DOHH2 (cell line): ENCODE measurements around the gene CCDC85C.

Experiments
- H3F3A ChIP-seq: fragments of 200-600 bp; sonication (generic), shearing (Covaris generic); 2 replicates; pipeline ENCODE4 v1.6.0; 2016; ENCODE audit warnings: antibody characterized with exemption, mild to moderate bottlenecking; ENCODE audit not compliant: control insufficient read depth, insufficient read depth
- H3K27ac ChIP-seq: fragments of 200-600 bp; sonication (generic); 2 replicates; pipeline ENCODE4 v1.5.1; 2014; ENCODE audit warnings: low read depth, mild to moderate bottlenecking, low read length, moderate library complexity
- H3K27me3 ChIP-seq: fragments of 200-600 bp; sonication (generic); 2 replicates; pipeline ENCODE4 v1.6.1; 2014; ENCODE audit warnings: mild to moderate bottlenecking, low read length, mixed read lengths; ENCODE audit not compliant: control insufficient read depth
- H3K36me3 ChIP-seq: fragments of 200-600 bp; sonication (generic); 2 replicates; pipeline ENCODE4 v1.6.1; 2014; ENCODE audit warnings: mild to moderate bottlenecking, low read length, moderate library complexity, mixed read lengths; ENCODE audit not compliant: control insufficient read depth
- H3K4me1 ChIP-seq: fragments of 200-600 bp; sonication (generic); 2 replicates; pipeline ENCODE4 v1.6.1; 2014; ENCODE audit warnings: mild to moderate bottlenecking, low read length, mixed read lengths; ENCODE audit not compliant: control insufficient read depth
- H3K4me2 ChIP-seq: fragments of 200-600 bp; sonication (generic); 2 replicates; pipeline ENCODE4 v1.6.0; 2014; ENCODE audit warnings: mild to moderate bottlenecking, low read length, moderate library complexity
- H3K4me3 ChIP-seq: fragments of 200-600 bp; sonication (generic); 2 replicates; pipeline ENCODE4 v1.5.1; 2014; ENCODE audit warnings: mild to moderate bottlenecking, low read length, mixed read lengths
- H3K79me2 ChIP-seq: fragments of 200-600 bp; sonication (generic); 2 replicates; pipeline ENCODE4 v1.6.1; 2014; ENCODE audit warnings: mild to moderate bottlenecking, low read length, mixed read lengths; ENCODE audit not compliant: control insufficient read depth
- H3K9me2 ChIP-seq: fragments of 200-600 bp; sonication (generic); replicated peaks from 2 replicates; pipeline ENCODE4 v1.6.1; 2014; ENCODE audit warnings: mild to moderate bottlenecking, low read length, mixed read lengths; ENCODE audit not compliant: control insufficient read depth
- H3K9me3 ChIP-seq: fragments of 200-600 bp; sonication (generic); 2 replicates; pipeline ENCODE4 v1.6.1; 2014; ENCODE audit warnings: antibody characterized with exemption, low read length, mixed read lengths; ENCODE audit not compliant: control insufficient read depth, insufficient read depth
- H4K20me1 ChIP-seq: fragments of 200-600 bp; sonication (generic); 2 replicates; pipeline ENCODE4 v1.6.0; 2014; ENCODE audit warnings: low read depth, mild to moderate bottlenecking, antibody characterized with exemption, low read length, moderate library complexity; ENCODE audit not compliant: control insufficient read depth, insufficient read depth
- CTCF ChIP-seq: fragments of 200-600 bp; sonication (generic); IDR thresholded peaks from one replicate; pipeline ENCODE4 v1.5.1; 2014; ENCODE audit warnings: antibody characterized with exemption, mild to moderate bottlenecking, low read depth, low read length; ENCODE audit not compliant: poor library complexity, severe bottlenecking
- EZH2phosphoT487 ChIP-seq: fragments of 200-600 bp; sonication (generic); IDR thresholded peaks from 2 replicates; pipeline ENCODE4 v1.6.1; 2017; ENCODE audit warnings: borderline replicate concordance, mild to moderate bottlenecking, antibody characterized with exemption, low read length, moderate library complexity, mixed read lengths

CCDC85C gene

DNA sequence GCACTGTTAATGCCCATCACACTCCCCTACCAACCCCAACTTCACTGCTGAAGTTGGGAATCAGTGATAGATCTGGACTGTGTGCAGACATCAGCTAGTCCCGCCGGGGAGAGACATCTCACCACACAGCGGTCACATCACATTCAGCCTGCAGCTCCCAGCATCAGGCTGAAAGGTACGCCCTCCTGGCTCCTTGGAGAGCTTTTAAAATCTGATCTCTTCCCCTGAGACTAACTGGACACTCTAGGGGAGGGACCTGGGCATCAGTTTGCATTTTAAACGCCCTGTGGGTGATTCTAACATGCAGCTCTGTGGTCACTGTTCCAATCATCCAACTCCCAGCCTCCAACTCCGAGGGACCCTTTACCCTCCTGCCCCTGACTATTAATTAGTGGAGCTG lies 58.4 kb downstream of the CCDC85C start:
- Histone ChIP-seq H3K36me3 (no peaks in the 10 kb centered on the region), H3K4me1 (no peaks in the 10 kb centered on the region), H3F3A (no peaks in the 10 kb centered on the region), H3K9me3 (no peaks in the 10 kb centered on the region), H3K27ac (no peak overlapping the region), H3K27me3 (peaks cover 8% of the 10 kb centered on the region), H3K79me2 (no peaks in the 10 kb centered on the region), H3K4me2 (no peak overlapping the region), H4K20me1 (0 out of 2 replicates have a peak, but pooled peaks cover 3% of the 10 kb centered on the region), H3K9me2 (no peaks in the 10 kb centered on the region), H3K4me3 (no peak overlapping the region)
- no peak for TF ChIP-seq EZH2phosphoT487
- no peak for TF ChIP-seq CTCF

- Histone ChIP-seq H3K4me1 (no peaks in the 10 kb centered on the region), H3K9me3 (no peaks in the 10 kb centered on the region), H3K27ac (no peak overlapping the region), H3K4me2 (no peak overlapping the region), H3K79me2 (no peaks in the 10 kb centered on the region), H3F3A (no peaks in the 10 kb centered on the region), H3K4me3 (no peak overlapping the region), H4K20me1 (0 out of 2 replicates have a peak, but pooled peaks cover 3% of the 10 kb centered on the region), H3K36me3 (no peaks in the 10 kb centered on the region), H3K27me3 (peaks cover 8% of the 10 kb centered on the region), H3K9me2 (no peaks in the 10 kb centered on the region)
- no peak for TF ChIP-seq EZH2phosphoT487
- no peak for TF ChIP-seq CTCF
These were observed 59.0 kb downstream of the CCDC85C start for GRCh38 chr14:99544991-99545390.

DNA sequence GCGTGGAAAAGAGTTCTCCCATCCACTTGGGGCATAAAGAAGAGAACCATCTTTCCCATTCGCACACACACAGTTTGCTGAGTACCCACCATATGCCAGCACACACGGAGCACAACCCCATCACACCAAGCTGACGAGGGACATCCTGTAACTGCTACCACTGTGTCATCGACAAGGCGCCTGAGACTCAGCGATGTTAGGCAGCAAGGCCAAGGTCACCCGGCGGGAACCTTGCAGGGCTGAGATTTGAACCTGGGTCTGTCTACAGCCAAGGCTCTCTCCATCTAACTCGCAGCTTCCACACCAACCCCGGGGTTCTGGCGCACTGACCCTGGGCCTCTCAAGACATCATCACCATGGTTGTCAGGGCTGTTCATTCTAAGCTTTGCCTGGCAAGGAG lies 60.0 kb downstream of the CCDC85C start:
- no peaks in the 10 kb centered on the region for H3K36me3 ChIP-seq
- no peaks in the 10 kb centered on the region for H3K9me2 ChIP-seq
- no peak overlapping the region for H3K4me3 ChIP-seq
- no peak overlapping the region for H3K27ac ChIP-seq
- H3K9me3 ChIP-seq = no peaks in the 10 kb centered on the region
- no peak for TF ChIP-seq EZH2phosphoT487
- TF ChIP-seq CTCF = no peak
- H3K4me2 ChIP-seq = no peak overlapping the region
- no peaks in the 10 kb centered on the region for H3F3A ChIP-seq
- H3K4me1 ChIP-seq = no peaks in the 10 kb centered on the region
- no peaks in the 10 kb centered on the region for H3K79me2 ChIP-seq
- H4K20me1 ChIP-seq = 0 out of 2 replicates have a peak, but pooled peaks cover 3% of the 10 kb centered on the region
- H3K27me3 ChIP-seq = peaks cover 8% of the 10 kb centered on the region
